ENCODE measurements around the gene P2RX1. TPM values are rescaled to one million over a fixed set of nuclear protein-coding genes. Genes with fewer than 3 reads are reported as not detected.
"Not testable (repeated sequence)": the region's sequence is repeated elsewhere in the genome, so short reads cannot be mapped to it uniquely, and the experiment has no call there.

Gene P2RX1
- total RNA-seq, 6 experiments from 2014 or later: 0.50 to 0.78 (median 0.58) TPM; not detected in 1

DNA sequence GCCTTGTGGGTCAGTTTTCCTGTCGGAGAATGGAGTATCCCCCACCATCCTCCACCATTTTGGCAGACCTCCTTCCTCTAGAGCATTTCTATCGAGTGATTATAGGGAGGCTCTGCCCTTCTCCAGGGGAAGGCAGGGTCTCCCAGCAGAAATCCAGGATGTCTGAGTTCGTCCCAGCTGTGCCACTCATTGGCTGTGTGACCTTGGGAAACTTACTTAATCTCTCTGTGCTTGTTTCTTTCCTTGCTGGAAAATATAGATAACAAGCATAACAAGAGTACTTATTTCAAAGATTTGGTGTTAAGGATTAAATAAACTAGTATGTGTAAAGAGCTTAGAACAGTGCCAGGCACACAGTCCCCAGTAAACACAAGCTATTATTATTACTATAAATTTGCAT, 33.2 kb upstream of the P2RX1 start:
- Histone ChIP-seq H3K27ac (no peak overlapping the region), H3K9me3 (no peaks in the 10 kb centered on the region), H3K4me1 (peaks cover 0 to 3% (median 0%) of the 10 kb centered on the region in 4 donors), H3K4me3 (no peak overlapping the region), H3K27me3 (no peaks in the 10 kb centered on the region), H3K36me3 (no peaks in the 10 kb centered on the region)
- no peak for ATAC-seq
- no peak for TF ChIP-seq POLR2A (IDR thresholded peaks at IDR 0.05)
- TF ChIP-seq, protein P1, sequence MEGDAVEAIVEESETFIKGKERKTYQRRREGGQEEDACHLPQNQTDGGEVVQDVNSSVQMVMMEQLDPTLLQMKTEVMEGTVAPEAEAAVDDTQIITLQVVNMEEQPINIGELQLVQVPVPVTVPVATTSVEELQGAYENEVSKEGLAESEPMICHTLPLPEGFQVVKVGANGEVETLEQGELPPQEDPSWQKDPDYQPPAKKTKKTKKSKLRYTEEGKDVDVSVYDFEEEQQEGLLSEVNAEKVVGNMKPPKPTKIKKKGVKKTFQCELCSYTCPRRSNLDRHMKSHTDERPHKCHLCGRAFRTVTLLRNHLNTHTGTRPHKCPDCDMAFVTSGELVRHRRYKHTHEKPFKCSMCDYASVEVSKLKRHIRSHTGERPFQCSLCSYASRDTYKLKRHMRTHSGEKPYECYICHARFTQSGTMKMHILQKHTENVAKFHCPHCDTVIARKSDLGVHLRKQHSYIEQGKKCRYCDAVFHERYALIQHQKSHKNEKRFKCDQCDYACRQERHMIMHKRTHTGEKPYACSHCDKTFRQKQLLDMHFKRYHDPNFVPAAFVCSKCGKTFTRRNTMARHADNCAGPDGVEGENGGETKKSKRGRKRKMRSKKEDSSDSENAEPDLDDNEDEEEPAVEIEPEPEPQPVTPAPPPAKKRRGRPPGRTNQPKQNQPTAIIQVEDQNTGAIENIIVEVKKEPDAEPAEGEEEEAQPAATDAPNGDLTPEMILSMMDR (IDR thresholded peaks at IDR 0.05): no peak
- 51% methylated on average over 2 of the region's 3 CpGs for WGBS (ENCODE audit: insufficient coverage, low coverage, low lambda C conversion rate, missing lambda C conversion rate)
- no peak for DNase-seq
- intact Hi-C loops (cut with DNase I): no loop called here

DNA sequence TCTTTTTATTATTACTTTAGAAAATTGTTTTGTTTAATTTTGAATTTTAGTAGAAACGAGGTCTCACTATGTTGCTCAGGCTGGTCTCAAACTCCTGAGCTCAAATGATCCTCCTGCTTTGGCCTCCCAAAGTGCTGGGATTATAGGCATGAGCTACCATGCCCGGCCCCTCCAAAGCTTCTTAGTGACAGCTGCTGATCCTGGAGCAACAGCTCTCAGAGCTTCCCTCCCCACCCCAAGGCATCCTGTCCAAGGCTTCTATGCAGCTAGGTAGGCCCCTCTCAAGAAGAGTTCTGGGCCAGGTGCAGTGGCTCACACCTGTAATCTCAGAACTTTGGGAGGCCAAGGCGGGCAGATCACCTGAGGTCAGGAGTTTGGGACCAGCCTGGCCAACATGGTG, 32.3 kb upstream of the P2RX1 start:
- WGBS (ENCODE audit: insufficient coverage, low coverage, low lambda C conversion rate, missing lambda C conversion rate): 78% methylated on average over 2 of the region's 3 CpGs
- not testable (repeated sequence) for ATAC-seq

DNA sequence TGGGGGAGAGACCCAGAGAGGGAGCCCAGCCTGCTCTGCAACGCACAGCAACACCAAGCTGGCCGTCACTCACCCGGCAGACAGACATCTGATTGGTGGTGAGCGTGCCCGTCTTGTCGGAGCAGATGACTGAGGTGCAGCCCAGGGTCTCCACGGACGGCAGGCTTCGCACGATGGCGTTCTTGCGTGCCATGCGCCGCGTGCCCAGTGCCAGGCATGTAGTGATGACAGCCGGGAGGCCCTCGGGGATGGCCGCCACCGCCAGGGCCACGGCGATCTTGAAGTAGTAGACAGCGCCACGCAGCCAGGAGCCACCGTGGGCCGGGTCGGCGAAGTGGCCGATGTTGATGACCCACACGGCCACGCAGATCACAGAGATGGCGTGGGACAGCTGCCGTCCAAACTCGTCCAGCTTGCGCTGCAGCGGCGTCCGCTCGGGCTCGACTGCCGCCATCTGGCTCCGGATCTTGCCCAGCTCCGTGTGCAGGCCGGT, 31.1 kb upstream of the P2RX1 start:
- TF ChIP-seq POLR2A (IDR thresholded peaks at IDR 0.05): no peak
- TF ChIP-seq, protein P1 (IDR thresholded peaks at IDR 0.05): no peak
- ATAC-seq (no peak), DNase-seq (no peak)
- intact Hi-C loops (cut with DNase I): no loop called here
- Histone ChIP-seq H3K9me3 (no peaks in the 10 kb centered on the region), H3K27me3 (no peaks in the 10 kb centered on the region), H3K4me3 (no peak overlapping the region), H3K27ac (no peak overlapping the region), H3K4me1 (peaks cover 0 to 3% (median 0%) of the 10 kb centered on the region in 4 donors), H3K36me3 (no peaks in the 10 kb centered on the region)
- 95% methylated on average over 4 of the region's 43 CpGs for WGBS (ENCODE audit: insufficient coverage, low coverage, low lambda C conversion rate, missing lambda C conversion rate)

More for the DNA sequence above, 32.3 kb upstream of the P2RX1 start:
- H3K4me3 ChIP-seq; H3K27me3 ChIP-seq; DNase-seq; H3K27ac ChIP-seq; H3K9me3 ChIP-seq; H3K36me3 ChIP-seq; H3K4me1 ChIP-seq; intact Hi-C loops (cut with DNase I): not testable (repeated sequence)

DNA sequence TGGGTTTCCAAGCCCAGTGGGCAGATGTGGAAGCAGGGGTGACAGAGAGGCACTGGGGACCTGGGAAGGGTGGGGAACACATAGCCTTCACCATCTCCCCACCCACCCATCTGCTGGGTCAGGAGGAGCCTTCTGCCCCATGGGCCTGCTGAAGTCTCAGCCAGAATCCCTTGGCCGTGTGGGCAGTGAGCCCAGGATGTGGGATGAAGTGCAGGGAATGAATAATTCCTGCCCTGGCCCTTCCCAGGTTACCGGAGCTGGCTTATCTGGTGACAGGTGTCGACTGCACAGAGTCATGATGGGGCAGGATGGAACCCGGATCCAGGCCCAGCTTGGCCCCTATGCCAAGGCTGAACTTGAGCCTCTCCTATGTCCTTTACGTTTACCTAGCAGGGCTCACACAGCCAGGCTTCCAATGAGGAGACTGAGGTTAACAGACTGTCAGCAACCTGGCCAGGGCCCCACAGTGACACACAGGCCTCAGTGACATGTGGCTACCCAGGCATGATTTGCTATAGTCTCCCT, 30.5 kb upstream of the P2RX1 start:
- no peak overlapping the region for H3K4me3 ChIP-seq
- TF ChIP-seq, protein P1 (IDR thresholded peaks at IDR 0.05): no peak
- TF ChIP-seq POLR2A (IDR thresholded peaks at IDR 0.05): no peak
- WGBS (ENCODE audit: insufficient coverage, low coverage, low lambda C conversion rate, missing lambda C conversion rate): no CpG with 5 or more reads among the region's 5 CpGs
- ATAC-seq: no peak
- DNase-seq: no peak
- H3K27me3 ChIP-seq: no peaks in the 10 kb centered on the region
- peaks cover 0 to 3% (median 0%) of the 10 kb centered on the region in 4 donors for H3K4me1 ChIP-seq
- H3K36me3 ChIP-seq: no peaks in the 10 kb centered on the region
- no peaks in the 10 kb centered on the region for H3K9me3 ChIP-seq
- intact Hi-C loops (cut with DNase I): no loop called here
- H3K27ac ChIP-seq: no peak overlapping the region

DNA sequence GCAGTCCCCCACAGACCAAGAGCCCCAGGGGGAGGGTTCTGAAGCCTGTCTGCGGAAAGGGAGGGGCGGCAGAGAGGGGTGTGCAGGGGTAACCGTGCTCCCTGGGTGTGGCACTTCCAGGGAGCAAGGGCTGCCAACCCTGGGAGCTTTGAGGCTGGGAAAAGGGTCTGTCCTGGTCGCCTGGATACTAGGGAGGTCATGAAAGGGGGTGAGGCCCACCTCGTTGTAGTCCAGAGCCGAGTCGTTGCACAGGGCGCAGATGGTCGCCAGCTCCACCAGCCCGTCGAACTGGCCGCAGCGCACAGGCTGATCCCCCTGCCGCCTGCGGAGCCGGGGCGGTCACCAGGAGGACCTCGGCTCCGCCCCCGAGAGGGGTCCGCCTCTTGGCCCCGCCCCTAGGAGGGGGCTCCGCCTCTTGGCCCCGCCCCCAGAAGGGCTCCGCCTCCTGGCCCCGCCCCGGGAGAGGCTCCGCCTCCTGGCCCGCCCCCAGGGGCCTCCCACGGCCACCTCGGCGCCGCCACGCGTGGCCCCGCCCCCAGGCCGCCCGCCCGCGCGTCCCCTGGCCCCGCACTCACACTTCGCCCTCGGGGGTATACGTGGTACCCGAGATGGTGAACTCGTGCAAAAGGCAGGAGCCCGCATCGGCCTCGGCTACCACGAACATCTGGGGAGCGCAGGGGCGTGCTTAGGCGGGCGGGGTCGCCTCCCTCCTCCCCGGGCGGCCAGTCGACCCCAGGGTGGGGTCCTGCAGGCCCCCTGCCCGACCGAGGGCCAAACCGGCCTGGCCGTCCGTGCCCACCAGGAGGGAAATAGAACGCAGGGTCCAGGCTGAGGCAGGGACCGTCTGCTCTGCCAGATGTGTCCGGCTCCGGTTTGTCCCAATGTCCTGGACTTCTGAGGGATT, 28.5 kb upstream of the P2RX1 start:
- Histone ChIP-seq H3K4me3 (peak overlapping the region in 1 of 3 donors; percentile 31), H3K4me1 (peaks cover 0 to 3% (median 0%) of the 10 kb centered on the region in 4 donors), H3K27ac (no peak overlapping the region), H3K9me3 (no peaks in the 10 kb centered on the region), H3K27me3 (no peaks in the 10 kb centered on the region), H3K36me3 (no peaks in the 10 kb centered on the region)
- intact Hi-C loops (cut with DNase I): no loop called here
- peak; percentile 83 to 94 (median 89) for ATAC-seq
- DNase-seq: peak in 1 of 3 donors; percentile 59
- 48% methylated on average over 18 of the region's 68 CpGs for WGBS (ENCODE audit: insufficient coverage, low coverage, low lambda C conversion rate, missing lambda C conversion rate)
- TF ChIP-seq, protein P1 (IDR thresholded peaks at IDR 0.05): no peak
- no peak for TF ChIP-seq POLR2A (IDR thresholded peaks at IDR 0.05)
